Colonic mucosa (tissue), 4 donors: ENCODE measurements around the gene CPEB1. TPM values are rescaled to one million over a fixed set of nuclear protein-coding genes. Genes with fewer than 3 reads are reported as not detected.

Source experiments
- DNase-seq: peaks from one replicate; pipeline ENCODE4 v3.0.0-alpha.2; 2020
- H3K27ac ChIP-seq: fragments of 200-600 bp; one replicate; pipeline ENCODE4 v1.8.0; 2021
- H3K27me3 ChIP-seq: fragments of 200-600 bp; one replicate; pipeline ENCODE4 v1.8.0; 2021
- H3K36me3 ChIP-seq: fragments of 200-600 bp; one replicate; pipeline ENCODE4 v1.8.0; 2021
- H3K4me1 ChIP-seq: fragments of 200-600 bp; one replicate; pipeline ENCODE4 v1.8.0; 2021; ENCODE audit warnings: mild to moderate bottlenecking
- H3K4me3 ChIP-seq: fragments of 200-600 bp; one replicate; pipeline ENCODE4 v1.8.0; 2021
- H3K9ac ChIP-seq, 2 donors: one replicate each; pipeline ENCODE4 v1.7.0; 2013; ENCODE audit warnings: control low read depth in 2 of 2, low read depth in 2 of 2, low read length in 2 of 2
- H3K9me3 ChIP-seq: fragments of 200-600 bp; one replicate; pipeline ENCODE4 v1.8.0; 2021
- CTCF ChIP-seq: fragments of 200-600 bp; IDR thresholded peaks from one replicate; pipeline ENCODE4 v1.8.0; 2022; ENCODE audit warnings: antibody characterized with exemption, mild to moderate bottlenecking
- intact Hi-C: fragments of 100-400 bp; cut with DNase I; formaldehyde crosslinking; loops from one replicate; pipeline ENCODE4 v1.14.1; 2022
- total RNA-seq, 2 donors: library from RNA; stranded (reverse); fragmentation: NEBNext Ultra II Directional in 1 of 2; extraction: Animal tissue kit (Norgen Biotek cat#: 25700) in 1 of 2; gene quantifications; one replicate each; pipeline ENCODE4 v1.2.1, GENCODE V29; 2021
- donor health status: healthy.
- donor health status: DM: no; HTN: no; CAD: no.
- donor health status: DM: no; HTN: no; CAD: no.

Gene CPEB1
- total RNA-seq, 2 donors from 2014 or later = 0.40 to 1.4 TPM

- no peaks in the 10 kb centered on the region for H3K36me3 ChIP-seq
- intact Hi-C loops = no loop called here
- no peak overlapping the region for H3K4me3 ChIP-seq
- H3K9ac ChIP-seq = no peak overlapping the region
- H3K4me1 ChIP-seq = no peaks in the 10 kb centered on the region
- H3K9me3 ChIP-seq = no peaks in the 10 kb centered on the region
- no peak overlapping the region for H3K27ac ChIP-seq
- no peak for TF ChIP-seq CTCF
- no peaks in the 10 kb centered on the region for H3K27me3 ChIP-seq
- DNase-seq = no peak
Observed at GRCh38 chr15:82566690-82567089, 80.5 kb downstream of the CPEB1 start.

DNA sequence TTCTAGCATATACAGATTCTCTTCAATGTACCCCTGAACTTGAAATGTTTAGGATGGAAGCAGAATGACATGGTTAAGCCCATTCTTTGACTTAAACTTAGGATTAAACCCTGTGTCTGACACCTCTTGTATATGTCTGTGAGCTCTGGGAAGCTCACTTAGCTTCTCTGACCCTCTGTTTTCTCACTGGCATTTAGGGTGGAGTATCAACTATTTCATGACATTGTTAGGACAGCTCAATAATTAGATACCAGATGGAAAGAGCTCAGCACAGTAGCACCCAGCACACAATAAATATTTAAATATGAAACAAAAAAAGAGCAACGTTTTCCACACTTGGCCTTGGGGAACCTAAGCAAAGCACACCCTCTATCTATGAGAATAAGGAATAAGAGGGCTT lies 88.7 kb downstream of the CPEB1 start:
- Histone ChIP-seq H3K9ac (no peak overlapping the region), H3K27me3 (no peaks in the 10 kb centered on the region), H3K27ac (no peak overlapping the region), H3K4me1 (no peaks in the 10 kb centered on the region), H3K4me3 (no peak overlapping the region), H3K9me3 (no peaks in the 10 kb centered on the region), H3K36me3 (no peaks in the 10 kb centered on the region)
- TF ChIP-seq CTCF = no peak
- intact Hi-C loops = no loop called here
- no peak for DNase-seq

- no peaks in the 10 kb centered on the region for H3K27me3 ChIP-seq
- no peaks in the 10 kb centered on the region for H3K4me1 ChIP-seq
- no peak overlapping the region for H3K27ac ChIP-seq
- no peak for TF ChIP-seq CTCF
- H3K9ac ChIP-seq = no peak overlapping the region
- H3K4me3 ChIP-seq = no peak overlapping the region
- H3K36me3 ChIP-seq = no peaks in the 10 kb centered on the region
- no peak for DNase-seq
- intact Hi-C loops = no loop called here
- no peaks in the 10 kb centered on the region for H3K9me3 ChIP-seq
Observed at GRCh38 chr15:82556315-82557035, 90.7 kb downstream of the CPEB1 start.

DNA sequence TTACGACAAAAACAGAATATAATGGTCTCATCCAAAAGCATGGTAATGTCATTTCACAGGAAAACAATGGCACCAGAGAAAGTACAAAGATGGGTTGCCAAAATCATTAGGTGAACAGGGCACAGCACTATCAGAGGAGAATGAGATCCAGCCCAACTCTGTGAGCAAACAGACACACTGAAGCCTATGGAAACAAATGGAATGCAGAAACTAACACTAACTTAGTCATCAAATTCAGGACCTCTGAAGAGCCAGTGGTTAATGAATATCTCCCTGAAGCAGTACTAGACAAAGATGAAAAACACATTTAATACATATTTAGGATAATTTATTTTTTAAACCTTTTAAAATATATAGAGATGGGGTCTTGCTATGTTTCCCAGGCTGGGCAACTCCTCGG lies 92.3 kb downstream of the CPEB1 start:
- no peak for TF ChIP-seq CTCF
- Histone ChIP-seq H3K27ac (no peak overlapping the region), H3K9ac (no peak overlapping the region), H3K36me3 (no peaks in the 10 kb centered on the region), H3K9me3 (no peaks in the 10 kb centered on the region), H3K4me3 (no peak overlapping the region), H3K4me1 (no peaks in the 10 kb centered on the region), H3K27me3 (no peaks in the 10 kb centered on the region)
- intact Hi-C loops = no loop called here
- no peak for DNase-seq

GRCh38 chr15:82554351-82554750 lies 92.8 kb downstream of the CPEB1 start:
- Histone ChIP-seq H3K36me3 (no peaks in the 10 kb centered on the region), H3K9ac (no peak overlapping the region), H3K4me3 (no peak overlapping the region), H3K27ac (no peak overlapping the region), H3K9me3 (no peaks in the 10 kb centered on the region), H3K4me1 (no peaks in the 10 kb centered on the region), H3K27me3 (no peaks in the 10 kb centered on the region)
- TF ChIP-seq CTCF = no peak
- no peak for DNase-seq
- intact Hi-C loops = no loop called here
